Prostate gland (tissue), 2 donors: ENCODE data around the gene TSPO. TPM values are rescaled to one million over a fixed set of nuclear protein-coding genes. Genes with fewer than 3 reads are reported as not detected.

Experiments
- DNase-seq: peaks from one replicate; pipeline ENCODE4 v3.0.0-alpha.2; 2019; ENCODE audit warnings: low spot score
- H3K27ac ChIP-seq, 2 donors: fragments of 200-600 bp; sonication (generic); 2 replicates each; pipeline ENCODE4 v1.5.1; 2017 to 2019
- H3K27me3 ChIP-seq: fragments of 200-600 bp; sonication (generic); replicated peaks from 2 replicates; pipeline ENCODE4 v1.5.1; 2019; ENCODE audit not compliant: insufficient read depth
- H3K36me3 ChIP-seq, 2 donors: fragments of 200-600 bp; sonication (generic); 1 replicate in 1 of 2; 2 replicates in 1 of 2; pipeline versions ENCODE4 v1.5.1 to v1.8.1; 2017 to 2019
- H3K4me1 ChIP-seq: fragments of 200-600 bp; sonication (generic); replicated peaks from 2 replicates; pipeline ENCODE4 v1.5.1; 2019
- H3K4me3 ChIP-seq, 2 donors: fragments of 200-600 bp; sonication (generic); 2 replicates each; pipeline ENCODE4 v1.5.1; 2017 to 2019
- H3K9me3 ChIP-seq: fragments of 200-600 bp; sonication (generic); 2 replicates; pipeline ENCODE4 v1.5.1; 2017
- POLR2A ChIP-seq: fragments of 450-650 bp; IDR thresholded peaks from one replicate; pipeline ENCODE4 v1.6.1; 2016; ENCODE audit warnings: antibody characterized with exemption, mild to moderate bottlenecking
- POLR2AphosphoS5 ChIP-seq: sonication (generic); formaldehyde crosslinking; IDR thresholded peaks from one replicate; pipeline ENCODE4 v1.6.1; 2017; ENCODE audit warnings: antibody characterized with exemption
- WGBS: methylation state at CpG from one replicate; pipeline ENCODE4 v1.1.5; 2018; 5-methylcytosine and 5-hydroxymethylcytosine counted together
- intact Hi-C: fragments of 100-400 bp; cut with DNase I; formaldehyde crosslinking; loops from one replicate; pipeline ENCODE4 v1.14.2; 2022
- total RNA-seq, 2 donors: library from RNA; depleted of rRNA; stranded (reverse); fragments of >200 nt; gene quantifications; one replicate each; pipeline ENCODE4 v1.1.0, GENCODE V29; 2016
- TF ChIP-seq, protein P1 (sequence below), 4 experiments: fragments of 200-600 bp in 2 of 4; fragments of 450-650 bp in 2 of 4; sonication (generic) in 2 of 4; IDR thresholded peaks; 1 replicate in 3 of 4; 2 replicates in 1 of 4; pipeline ENCODE4 v1.5.1; 2016 to 2019; ENCODE audit warnings: antibody characterized with exemption in 4 of 4, mild to moderate bottlenecking in 2 of 4, moderate library complexity in 2 of 4

The TSPO gene
- total RNA-seq, 2 donors from 2014 or later, result 238 to 575 TPM

DNA sequence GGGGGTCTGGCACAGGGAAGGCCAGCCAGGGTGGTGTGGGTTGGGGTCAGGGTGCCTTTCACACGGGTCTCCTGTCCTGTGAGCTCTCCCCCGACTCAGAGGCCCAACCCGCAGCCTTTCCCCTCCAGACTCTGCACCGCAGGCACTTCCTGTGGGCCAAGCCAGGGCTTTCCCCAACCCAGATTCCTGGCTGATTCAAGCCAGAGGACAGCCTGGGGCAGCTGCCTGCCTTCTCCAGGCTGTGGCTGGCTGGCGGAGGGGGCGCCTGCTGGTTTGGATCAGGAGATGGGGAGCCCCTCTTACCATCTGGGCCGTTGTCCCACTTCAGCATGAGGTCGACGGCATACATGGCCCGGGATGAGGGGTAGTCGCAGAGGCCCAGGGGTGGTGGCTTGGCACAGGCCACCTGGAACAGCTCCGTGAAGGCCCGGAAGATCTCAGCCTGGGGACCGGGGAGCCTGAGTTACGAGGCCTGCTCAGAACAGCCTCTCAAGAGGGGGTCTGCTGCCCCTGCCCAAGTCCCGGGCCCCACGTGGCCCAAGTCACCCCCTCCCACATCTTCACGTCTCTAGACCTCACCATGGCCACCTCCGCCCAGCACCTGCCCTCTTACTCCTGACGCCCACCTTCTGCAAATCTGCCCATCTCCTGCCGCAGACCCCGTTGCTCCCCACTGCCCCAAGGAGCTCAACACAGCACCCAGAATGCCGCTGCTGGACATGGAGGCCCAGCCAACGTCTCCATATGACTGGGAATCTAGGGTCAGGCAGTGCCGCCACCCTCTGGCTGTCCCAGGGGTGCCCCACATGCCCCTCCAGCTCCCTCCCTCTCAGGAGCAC is 17.3 kb downstream of the TSPO start:
- intact Hi-C loops, result no loop called here
- Histone ChIP-seq H3K9me3 (no peaks in the 10 kb centered on the region), H3K27ac (no peak overlapping the region), H3K4me3 (no peak overlapping the region), H3K36me3 (peaks cover 4 to 7% of the 10 kb centered on the region in 2 donors), H3K4me1 (peaks cover 4% of the 10 kb centered on the region), H3K27me3 (no peaks in the 10 kb centered on the region)
- WGBS, result 88% methylated on average over 25 of the region's 25 CpGs
- TF ChIP-seq POLR2A, result no peak
- no peak for DNase-seq

DNA sequence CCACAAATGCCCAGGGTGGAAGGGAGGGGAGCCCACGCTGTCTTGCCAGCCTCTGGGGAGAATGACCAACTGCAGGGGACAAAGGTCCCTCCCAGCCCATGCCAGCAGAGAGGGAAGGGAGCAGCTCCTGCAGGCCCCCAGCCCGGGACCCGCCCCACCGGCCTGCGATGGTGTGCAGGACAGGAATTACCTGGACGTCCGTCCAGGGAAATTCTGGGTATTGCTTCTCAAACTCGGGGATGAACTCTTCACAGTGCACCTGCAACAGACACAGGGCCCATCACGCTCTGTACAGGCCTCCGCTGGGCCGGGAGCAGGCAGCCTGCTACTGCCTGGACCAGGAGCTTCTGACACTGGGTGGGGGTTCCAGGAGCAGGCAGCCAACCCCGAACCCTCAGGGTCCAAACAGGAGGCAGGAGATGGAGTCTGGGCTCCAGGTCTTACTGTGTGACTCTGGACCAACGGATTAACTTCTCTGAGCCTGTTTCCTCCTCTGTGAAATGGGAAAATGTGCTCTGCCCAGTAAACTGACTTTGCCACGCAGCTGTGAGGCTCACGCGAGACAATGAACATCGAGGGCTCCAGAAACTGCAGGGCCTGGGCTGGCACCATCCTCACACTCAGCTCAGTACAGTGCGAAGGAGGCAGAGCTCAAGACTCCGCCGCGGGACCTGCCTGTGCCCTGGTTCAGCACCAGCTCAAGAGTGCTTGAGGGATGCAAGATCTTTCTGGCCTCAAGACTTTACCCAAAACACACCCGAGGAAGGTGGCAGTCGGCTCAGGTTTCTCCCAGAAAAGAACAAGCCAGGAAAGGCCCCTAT is 18.2 kb downstream of the TSPO start:
- TF ChIP-seq, protein P1, sequence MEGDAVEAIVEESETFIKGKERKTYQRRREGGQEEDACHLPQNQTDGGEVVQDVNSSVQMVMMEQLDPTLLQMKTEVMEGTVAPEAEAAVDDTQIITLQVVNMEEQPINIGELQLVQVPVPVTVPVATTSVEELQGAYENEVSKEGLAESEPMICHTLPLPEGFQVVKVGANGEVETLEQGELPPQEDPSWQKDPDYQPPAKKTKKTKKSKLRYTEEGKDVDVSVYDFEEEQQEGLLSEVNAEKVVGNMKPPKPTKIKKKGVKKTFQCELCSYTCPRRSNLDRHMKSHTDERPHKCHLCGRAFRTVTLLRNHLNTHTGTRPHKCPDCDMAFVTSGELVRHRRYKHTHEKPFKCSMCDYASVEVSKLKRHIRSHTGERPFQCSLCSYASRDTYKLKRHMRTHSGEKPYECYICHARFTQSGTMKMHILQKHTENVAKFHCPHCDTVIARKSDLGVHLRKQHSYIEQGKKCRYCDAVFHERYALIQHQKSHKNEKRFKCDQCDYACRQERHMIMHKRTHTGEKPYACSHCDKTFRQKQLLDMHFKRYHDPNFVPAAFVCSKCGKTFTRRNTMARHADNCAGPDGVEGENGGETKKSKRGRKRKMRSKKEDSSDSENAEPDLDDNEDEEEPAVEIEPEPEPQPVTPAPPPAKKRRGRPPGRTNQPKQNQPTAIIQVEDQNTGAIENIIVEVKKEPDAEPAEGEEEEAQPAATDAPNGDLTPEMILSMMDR (IDR thresholded peaks at IDR 0.05), result no peak
- no peak for TF ChIP-seq POLR2A
- no peak for TF ChIP-seq POLR2AphosphoS5
- 86% methylated on average over 23 of the region's 23 CpGs for WGBS
- Histone ChIP-seq H3K4me3 (no peak overlapping the region), H3K27me3 (no peaks in the 10 kb centered on the region), H3K9me3 (no peaks in the 10 kb centered on the region), H3K27ac (no peak overlapping the region), H3K4me1 (peaks cover 4% of the 10 kb centered on the region), H3K36me3 (peaks cover 7 to 9% of the 10 kb centered on the region in 2 donors)
- intact Hi-C loops, result no loop called here
- DNase-seq, result no peak

DNA sequence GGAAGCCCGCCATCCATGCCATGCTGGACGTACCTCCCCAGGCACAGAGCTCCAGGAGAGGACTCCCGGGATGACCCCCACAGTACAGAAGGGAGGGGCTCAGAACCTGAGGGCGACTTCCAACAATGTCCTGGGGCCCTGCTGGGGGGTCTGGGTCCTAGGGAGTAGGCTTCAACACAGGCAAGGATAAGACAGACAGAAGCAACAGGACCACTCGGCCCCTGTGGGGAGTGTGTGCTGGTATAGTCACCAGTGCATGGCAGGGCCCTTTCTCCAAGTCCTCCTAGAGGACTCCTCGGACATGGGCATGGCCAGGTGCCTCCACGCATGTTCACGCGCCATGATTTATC is 18.7 kb downstream of the TSPO start:
- H3K36me3 ChIP-seq, result peaks cover 7 to 9% of the 10 kb centered on the region in 2 donors
- intact Hi-C loops, result no loop called here
- 87% methylated on average over 9 of the region's 9 CpGs for WGBS

DNA sequence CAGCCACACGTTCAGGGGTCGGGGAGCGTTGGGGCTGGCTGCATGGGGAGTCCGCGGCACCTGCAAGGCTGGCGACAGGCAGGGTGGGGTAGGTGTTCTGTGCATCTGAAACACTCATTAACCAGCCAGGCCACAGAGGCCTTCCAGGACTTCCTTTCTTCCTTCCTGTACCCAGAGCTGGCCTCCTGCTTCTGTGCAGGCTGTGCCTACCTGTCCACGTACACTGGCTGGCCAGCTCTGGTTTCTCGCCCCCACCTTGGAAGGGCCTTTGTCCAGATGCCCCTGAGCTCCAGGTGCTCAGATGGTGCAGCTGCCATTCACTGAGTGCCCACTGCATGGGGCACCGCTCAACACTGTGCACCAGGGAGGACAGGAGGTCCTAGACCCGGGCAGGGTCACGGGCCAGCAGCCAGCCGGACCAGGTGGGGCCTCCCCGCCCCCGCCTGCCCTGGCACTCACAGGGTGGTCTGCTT is 19.7 kb downstream of the TSPO start:
- Histone ChIP-seq H3K4me3 (no peak overlapping the region), H3K9me3 (no peaks in the 10 kb centered on the region), H3K27ac (no peak overlapping the region), H3K27me3 (no peaks in the 10 kb centered on the region), H3K36me3 (peaks cover 7 to 9% of the 10 kb centered on the region in 2 donors), H3K4me1 (no peaks in the 10 kb centered on the region)
- TF ChIP-seq POLR2AphosphoS5, result no peak
- TF ChIP-seq, protein P1 (IDR thresholded peaks at IDR 0.05), result no peak
- TF ChIP-seq POLR2A, result no peak
- intact Hi-C loops, result no loop called here
- 86% methylated on average over 14 of the region's 14 CpGs for WGBS
- DNase-seq, result no peak

More for the DNA sequence above, 18.7 kb downstream of the TSPO start:
- Histone ChIP-seq H3K9me3 (no peaks in the 10 kb centered on the region), H3K4me3 (no peak overlapping the region), H3K27ac (no peak overlapping the region), H3K27me3 (no peaks in the 10 kb centered on the region), H3K4me1 (no peaks in the 10 kb centered on the region)
- no peak for TF ChIP-seq POLR2AphosphoS5
- TF ChIP-seq POLR2A, result no peak
- TF ChIP-seq, protein P1 (IDR thresholded peaks at IDR 0.05), result no peak
- DNase-seq, result no peak

DNA sequence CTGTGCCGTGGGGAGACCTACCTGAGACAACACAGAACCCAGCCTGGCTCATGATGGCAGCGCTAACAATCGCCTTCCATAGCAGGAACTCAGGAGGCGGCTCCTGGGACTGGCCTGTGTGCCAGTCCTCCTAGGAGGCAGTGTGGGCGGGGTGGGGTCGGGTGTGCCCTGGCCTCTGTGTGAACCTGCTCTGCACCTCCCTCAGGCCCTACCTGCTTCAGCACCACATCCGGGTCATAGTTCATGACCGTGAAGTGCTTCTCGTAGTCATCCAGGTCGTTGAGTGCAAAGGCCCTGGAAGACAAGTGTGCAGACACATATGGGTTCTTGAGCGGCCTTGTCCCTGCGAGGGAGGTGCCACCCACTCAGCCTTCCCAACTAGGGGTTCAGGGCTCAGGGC is 20.2 kb downstream of the TSPO start:
- H3K9me3 ChIP-seq, result no peaks in the 10 kb centered on the region
- TF ChIP-seq POLR2A (no peak), POLR2AphosphoS5 (no peak)
- TF ChIP-seq, protein P1 (IDR thresholded peaks at IDR 0.05), result no peak
- WGBS, result 89% methylated on average over 12 of the region's 12 CpGs
- H3K4me1 ChIP-seq, result no peaks in the 10 kb centered on the region
- no peak overlapping the region for H3K4me3 ChIP-seq
- intact Hi-C loops, result no loop called here
- H3K27ac ChIP-seq, result no peak overlapping the region
- H3K27me3 ChIP-seq, result no peaks in the 10 kb centered on the region
- H3K36me3 ChIP-seq, result peaks cover 7 to 9% of the 10 kb centered on the region in 2 donors
- no peak for DNase-seq
